WTC11 (cell line): ENCODE measurements around the gene PRSS8. TPM values are rescaled to one million over a fixed set of nuclear protein-coding genes. Genes with fewer than 3 reads are reported as not detected.

Experiments
- AFF4 ChIP-seq: sonication (generic); formaldehyde crosslinking; IDR thresholded peaks from 2 replicates; pipeline ENCODE4 v1.8.1; 2023; ENCODE audit warnings: mild to moderate bottlenecking, missing genetic modification reagents, borderline replicate concordance
- ATF3 ChIP-seq: sonication (generic); formaldehyde crosslinking; conservative IDR thresholded peaks from 2 replicates; pipeline ENCODE4 v1.8.1; 2022; ENCODE audit warnings: mild to moderate bottlenecking, missing genetic modification reagents
- CBFB ChIP-seq: sonication (generic); formaldehyde crosslinking; IDR thresholded peaks from 2 replicates; pipeline ENCODE4 v1.8.1; 2022; ENCODE audit warnings: mild to moderate bottlenecking, low read depth, missing genetic modification reagents
- CTCF ChIP-seq: fragments of 200-600 bp; IDR thresholded peaks from 2 replicates; pipeline ENCODE4 v1.8.0; 2022; ENCODE audit warnings: antibody characterized with exemption
- ESRRA ChIP-seq: sonication (generic); formaldehyde crosslinking; IDR thresholded peaks from 2 replicates; pipeline ENCODE4 v1.8.1; 2022; ENCODE audit warnings: mild to moderate bottlenecking, missing genetic modification reagents, borderline replicate concordance
- FOXK1 ChIP-seq: sonication (generic); formaldehyde crosslinking; IDR thresholded peaks from 2 replicates; pipeline ENCODE4 v1.8.0; 2022; ENCODE audit warnings: mild to moderate bottlenecking, moderate library complexity, missing genetic modification reagents
- GABPB1 ChIP-seq: sonication (generic); formaldehyde crosslinking; IDR thresholded peaks from 2 replicates; pipeline ENCODE4 v1.8.1; 2023; ENCODE audit warnings: mild to moderate bottlenecking, missing genetic modification reagents
- JUN ChIP-seq: sonication (generic); formaldehyde crosslinking; IDR thresholded peaks from 2 replicates; pipeline ENCODE4 v1.8.0; 2023; ENCODE audit warnings: mild to moderate bottlenecking, missing genetic modification reagents
- MXD4 ChIP-seq: fragments of 250-450 bp; sonication (Bioruptor Pico); IDR thresholded peaks from 2 replicates; pipeline ENCODE4 v1.8.0; 2021; ENCODE audit warnings: mild to moderate bottlenecking, moderate library complexity, borderline replicate concordance
- MYBL2 ChIP-seq: sonication (generic); formaldehyde crosslinking; IDR thresholded peaks from 2 replicates; pipeline ENCODE4 v1.8.1; 2023; ENCODE audit warnings: mild to moderate bottlenecking, moderate library complexity, missing genetic modification reagents
- NR3C1 ChIP-seq: sonication (generic); formaldehyde crosslinking; conservative IDR thresholded peaks from 2 replicates; pipeline ENCODE4 v1.8.1; 2023; ENCODE audit warnings: low read depth, mild to moderate bottlenecking, missing genetic modification reagents
- TCF7 ChIP-seq: sonication (generic); formaldehyde crosslinking; IDR thresholded peaks from 2 replicates; pipeline ENCODE4 v1.8.0; 2022; ENCODE audit warnings: mild to moderate bottlenecking, low read depth, missing genetic modification reagents, moderate library complexity
- TEAD1 ChIP-seq: sonication (generic); formaldehyde crosslinking; IDR thresholded peaks from 2 replicates; pipeline ENCODE4 v1.8.0; 2022; ENCODE audit warnings: mild to moderate bottlenecking, missing genetic modification reagents
- ZNF121 ChIP-seq: sonication (generic); formaldehyde crosslinking; IDR thresholded peaks from 2 replicates; pipeline ENCODE4 v1.8.0; 2023; ENCODE audit warnings: missing genetic modification reagents
- ZNF219 ChIP-seq: sonication (generic); formaldehyde crosslinking; IDR thresholded peaks from 2 replicates; pipeline ENCODE4 v1.8.0; 2023; ENCODE audit warnings: missing genetic modification reagents, mild to moderate bottlenecking, borderline replicate concordance
- ZNF232 ChIP-seq: sonication (generic); formaldehyde crosslinking; IDR thresholded peaks from 2 replicates; pipeline ENCODE4 v1.8.0; 2022; ENCODE audit warnings: mild to moderate bottlenecking, missing genetic modification reagents
- ZNF671 ChIP-seq: fragments of 250-450 bp; sonication (Bioruptor Pico); IDR thresholded peaks from 2 replicates; pipeline ENCODE4 v1.8.0; 2021; ENCODE audit warnings: mild to moderate bottlenecking
- total RNA-seq: library from RNA; stranded (reverse); gene quantifications from 3 replicates; pipeline ENCODE4 v1.2.3, GENCODE V29; 2021
- TF ChIP-seq, protein P1 (sequence below): sonication (generic); formaldehyde crosslinking; conservative IDR thresholded peaks from 2 replicates; pipeline ENCODE4 v1.8.1; 2023; ENCODE audit warnings: mild to moderate bottlenecking, low read depth, missing genetic modification reagents, moderate library complexity
- TF ChIP-seq, protein P2 (sequence below): sonication (generic); formaldehyde crosslinking; IDR thresholded peaks from 2 replicates; pipeline ENCODE4 v1.8.0; 2022; ENCODE audit warnings: mild to moderate bottlenecking, missing genetic modification reagents
- TF ChIP-seq, protein P3 (sequence below): sonication (generic); formaldehyde crosslinking; IDR thresholded peaks from 2 replicates; pipeline ENCODE4 v1.8.1; 2023; ENCODE audit warnings: mild to moderate bottlenecking, missing genetic modification reagents, moderate library complexity
- TF ChIP-seq, protein P4 (sequence below): sonication (generic); formaldehyde crosslinking; IDR thresholded peaks from 2 replicates; pipeline ENCODE4 v1.8.0; 2023; ENCODE audit warnings: missing genetic modification reagents, mild to moderate bottlenecking, borderline replicate concordance
- TF ChIP-seq, protein P5 (sequence below): sonication (generic); formaldehyde crosslinking; IDR thresholded peaks from 2 replicates; pipeline ENCODE4 v1.8.0; 2022; ENCODE audit warnings: mild to moderate bottlenecking, missing genetic modification reagents

The PRSS8 gene
- total RNA-seq, 1 experiment from 2014 or later = 78.8 TPM

GRCh38 chr16:31105677-31106213 lies 29.8 kb downstream of the PRSS8 start (continued):
- TF ChIP-seq AFF4 (CRISPR knock-in tag) (no peak), GABPB1 (CRISPR knock-in tag) (peak; percentile 85), ESRRA (CRISPR knock-in tag) (no peak), FOXK1 (no peak), TCF7 (no peak), CTCF (peak; percentile 86), ZNF121 (no peak), NR3C1 (CRISPR knock-in tag) (no peak), ATF3 (CRISPR knock-in tag) (no peak), JUN (CRISPR knock-in tag) (no peak), MXD4 (CRISPR knock-in tag) (no peak), ZNF232 (CRISPR knock-in tag) (no peak), ZNF671 (CRISPR knock-in tag) (no peak), MYBL2 (CRISPR knock-in tag) (no peak), TEAD1 (CRISPR knock-in tag) (no peak), ZNF219 (CRISPR knock-in tag) (no peak), CBFB (no peak)
- TF ChIP-seq, protein P1, sequence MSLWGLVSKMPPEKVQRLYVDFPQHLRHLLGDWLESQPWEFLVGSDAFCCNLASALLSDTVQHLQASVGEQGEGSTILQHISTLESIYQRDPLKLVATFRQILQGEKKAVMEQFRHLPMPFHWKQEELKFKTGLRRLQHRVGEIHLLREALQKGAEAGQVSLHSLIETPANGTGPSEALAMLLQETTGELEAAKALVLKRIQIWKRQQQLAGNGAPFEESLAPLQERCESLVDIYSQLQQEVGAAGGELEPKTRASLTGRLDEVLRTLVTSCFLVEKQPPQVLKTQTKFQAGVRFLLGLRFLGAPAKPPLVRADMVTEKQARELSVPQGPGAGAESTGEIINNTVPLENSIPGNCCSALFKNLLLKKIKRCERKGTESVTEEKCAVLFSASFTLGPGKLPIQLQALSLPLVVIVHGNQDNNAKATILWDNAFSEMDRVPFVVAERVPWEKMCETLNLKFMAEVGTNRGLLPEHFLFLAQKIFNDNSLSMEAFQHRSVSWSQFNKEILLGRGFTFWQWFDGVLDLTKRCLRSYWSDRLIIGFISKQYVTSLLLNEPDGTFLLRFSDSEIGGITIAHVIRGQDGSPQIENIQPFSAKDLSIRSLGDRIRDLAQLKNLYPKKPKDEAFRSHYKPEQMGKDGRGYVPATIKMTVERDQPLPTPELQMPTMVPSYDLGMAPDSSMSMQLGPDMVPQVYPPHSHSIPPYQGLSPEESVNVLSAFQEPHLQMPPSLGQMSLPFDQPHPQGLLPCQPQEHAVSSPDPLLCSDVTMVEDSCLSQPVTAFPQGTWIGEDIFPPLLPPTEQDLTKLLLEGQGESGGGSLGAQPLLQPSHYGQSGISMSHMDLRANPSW (CRISPR knock-in tag) = no peak
- TF ChIP-seq, protein P2, sequence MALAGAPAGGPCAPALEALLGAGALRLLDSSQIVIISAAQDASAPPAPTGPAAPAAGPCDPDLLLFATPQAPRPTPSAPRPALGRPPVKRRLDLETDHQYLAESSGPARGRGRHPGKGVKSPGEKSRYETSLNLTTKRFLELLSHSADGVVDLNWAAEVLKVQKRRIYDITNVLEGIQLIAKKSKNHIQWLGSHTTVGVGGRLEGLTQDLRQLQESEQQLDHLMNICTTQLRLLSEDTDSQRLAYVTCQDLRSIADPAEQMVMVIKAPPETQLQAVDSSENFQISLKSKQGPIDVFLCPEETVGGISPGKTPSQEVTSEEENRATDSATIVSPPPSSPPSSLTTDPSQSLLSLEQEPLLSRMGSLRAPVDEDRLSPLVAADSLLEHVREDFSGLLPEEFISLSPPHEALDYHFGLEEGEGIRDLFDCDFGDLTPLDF (CRISPR knock-in tag) = no peak
- TF ChIP-seq, protein P3, sequence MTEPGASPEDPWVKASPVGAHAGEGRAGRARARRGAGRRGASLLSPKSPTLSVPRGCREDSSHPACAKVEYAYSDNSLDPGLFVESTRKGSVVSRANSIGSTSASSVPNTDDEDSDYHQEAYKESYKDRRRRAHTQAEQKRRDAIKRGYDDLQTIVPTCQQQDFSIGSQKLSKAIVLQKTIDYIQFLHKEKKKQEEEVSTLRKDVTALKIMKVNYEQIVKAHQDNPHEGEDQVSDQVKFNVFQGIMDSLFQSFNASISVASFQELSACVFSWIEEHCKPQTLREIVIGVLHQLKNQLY (CRISPR knock-in tag) = no peak
- TF ChIP-seq, protein P4, sequence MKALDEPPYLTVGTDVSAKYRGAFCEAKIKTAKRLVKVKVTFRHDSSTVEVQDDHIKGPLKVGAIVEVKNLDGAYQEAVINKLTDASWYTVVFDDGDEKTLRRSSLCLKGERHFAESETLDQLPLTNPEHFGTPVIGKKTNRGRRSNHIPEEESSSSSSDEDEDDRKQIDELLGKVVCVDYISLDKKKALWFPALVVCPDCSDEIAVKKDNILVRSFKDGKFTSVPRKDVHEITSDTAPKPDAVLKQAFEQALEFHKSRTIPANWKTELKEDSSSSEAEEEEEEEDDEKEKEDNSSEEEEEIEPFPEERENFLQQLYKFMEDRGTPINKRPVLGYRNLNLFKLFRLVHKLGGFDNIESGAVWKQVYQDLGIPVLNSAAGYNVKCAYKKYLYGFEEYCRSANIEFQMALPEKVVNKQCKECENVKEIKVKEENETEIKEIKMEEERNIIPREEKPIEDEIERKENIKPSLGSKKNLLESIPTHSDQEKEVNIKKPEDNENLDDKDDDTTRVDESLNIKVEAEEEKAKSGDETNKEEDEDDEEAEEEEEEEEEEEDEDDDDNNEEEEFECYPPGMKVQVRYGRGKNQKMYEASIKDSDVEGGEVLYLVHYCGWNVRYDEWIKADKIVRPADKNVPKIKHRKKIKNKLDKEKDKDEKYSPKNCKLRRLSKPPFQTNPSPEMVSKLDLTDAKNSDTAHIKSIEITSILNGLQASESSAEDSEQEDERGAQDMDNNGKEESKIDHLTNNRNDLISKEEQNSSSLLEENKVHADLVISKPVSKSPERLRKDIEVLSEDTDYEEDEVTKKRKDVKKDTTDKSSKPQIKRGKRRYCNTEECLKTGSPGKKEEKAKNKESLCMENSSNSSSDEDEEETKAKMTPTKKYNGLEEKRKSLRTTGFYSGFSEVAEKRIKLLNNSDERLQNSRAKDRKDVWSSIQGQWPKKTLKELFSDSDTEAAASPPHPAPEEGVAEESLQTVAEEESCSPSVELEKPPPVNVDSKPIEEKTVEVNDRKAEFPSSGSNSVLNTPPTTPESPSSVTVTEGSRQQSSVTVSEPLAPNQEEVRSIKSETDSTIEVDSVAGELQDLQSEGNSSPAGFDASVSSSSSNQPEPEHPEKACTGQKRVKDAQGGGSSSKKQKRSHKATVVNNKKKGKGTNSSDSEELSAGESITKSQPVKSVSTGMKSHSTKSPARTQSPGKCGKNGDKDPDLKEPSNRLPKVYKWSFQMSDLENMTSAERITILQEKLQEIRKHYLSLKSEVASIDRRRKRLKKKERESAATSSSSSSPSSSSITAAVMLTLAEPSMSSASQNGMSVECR (CRISPR knock-in tag) = no peak
- TF ChIP-seq, protein P5, sequence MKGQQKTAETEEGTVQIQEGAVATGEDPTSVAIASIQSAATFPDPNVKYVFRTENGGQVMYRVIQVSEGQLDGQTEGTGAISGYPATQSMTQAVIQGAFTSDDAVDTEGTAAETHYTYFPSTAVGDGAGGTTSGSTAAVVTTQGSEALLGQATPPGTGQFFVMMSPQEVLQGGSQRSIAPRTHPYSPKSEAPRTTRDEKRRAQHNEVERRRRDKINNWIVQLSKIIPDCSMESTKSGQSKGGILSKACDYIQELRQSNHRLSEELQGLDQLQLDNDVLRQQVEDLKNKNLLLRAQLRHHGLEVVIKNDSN = peak; percentile 21; the same call in 1 of the 2 replicates
